Superior temporal gyrus (tissue), 1 donor: ENCODE measurements around the gene FA2H.
"Not testable (repeated sequence)": the region's sequence is repeated elsewhere in the genome, so short reads cannot be mapped to it uniquely, and the experiment has no call there.

Source experiments
- DNase-seq: peaks from one replicate; pipeline ENCODE4 v3.0.0-alpha.2; 2016; ENCODE audit errors: extremely low spot score

The FA2H gene, protein sequence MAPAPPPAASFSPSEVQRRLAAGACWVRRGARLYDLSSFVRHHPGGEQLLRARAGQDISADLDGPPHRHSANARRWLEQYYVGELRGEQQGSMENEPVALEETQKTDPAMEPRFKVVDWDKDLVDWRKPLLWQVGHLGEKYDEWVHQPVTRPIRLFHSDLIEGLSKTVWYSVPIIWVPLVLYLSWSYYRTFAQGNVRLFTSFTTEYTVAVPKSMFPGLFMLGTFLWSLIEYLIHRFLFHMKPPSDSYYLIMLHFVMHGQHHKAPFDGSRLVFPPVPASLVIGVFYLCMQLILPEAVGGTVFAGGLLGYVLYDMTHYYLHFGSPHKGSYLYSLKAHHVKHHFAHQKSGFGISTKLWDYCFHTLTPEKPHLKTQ

DNA sequence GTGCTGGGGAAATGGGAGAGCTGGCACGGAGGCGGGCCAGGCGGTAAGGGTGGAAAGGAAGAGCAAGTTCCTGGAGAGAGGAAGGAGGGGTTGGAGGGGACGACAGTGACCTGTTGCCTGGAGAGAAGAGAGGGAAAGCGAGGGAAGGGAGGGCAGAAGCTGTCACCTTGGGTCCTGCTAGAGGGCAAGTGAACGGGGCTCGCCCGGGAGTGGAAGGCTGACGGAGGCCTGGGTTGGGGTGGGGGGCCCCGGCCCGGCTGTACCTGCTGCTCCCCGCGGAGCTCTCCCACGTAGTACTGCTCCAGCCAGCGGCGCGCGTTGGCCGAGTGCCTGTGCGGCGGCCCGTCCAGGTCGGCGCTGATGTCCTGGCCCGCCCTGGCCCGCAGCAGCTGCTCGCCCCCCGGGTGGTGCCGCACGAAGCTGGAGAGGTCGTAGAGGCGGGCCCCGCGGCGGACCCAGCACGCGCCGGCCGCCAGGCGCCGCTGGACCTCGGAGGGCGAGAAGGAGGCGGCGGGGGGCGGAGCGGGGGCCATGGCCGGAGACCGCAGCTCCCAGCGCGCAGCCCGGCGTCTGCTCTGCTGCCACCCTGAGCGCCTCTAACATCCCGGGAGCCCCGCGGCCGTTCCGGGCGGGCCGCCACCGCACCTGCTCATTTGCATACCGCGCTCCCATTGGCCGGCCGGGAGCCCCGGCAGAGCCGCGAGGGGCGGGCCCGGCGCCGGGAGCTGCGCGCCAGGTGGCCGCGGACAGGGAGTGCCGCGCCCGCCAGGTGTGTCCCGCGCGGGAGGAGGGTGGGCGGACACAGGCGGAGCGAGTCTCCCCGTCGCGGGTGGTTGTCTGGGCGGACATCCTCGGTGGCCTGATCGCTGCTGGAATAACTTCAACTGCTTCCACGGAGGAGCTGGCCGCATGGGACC lies at the start of gene FA2H:
FA2H (minus strand) TSS at position 598 of the 917 bp plus-strand sequence; CDS start at position 533, 65 bp downstream.
- DNase-seq: peak; percentile 88

GRCh38 chr16:74817851-74818250 lies 43.2 kb upstream of the FA2H start:
- no peak for DNase-seq

GRCh38 chr16:74813109-74813641 lies 38.6 kb upstream of the FA2H start:
- DNase-seq: peak; percentile 75

- no peak for DNase-seq
Measured at GRCh38 chr16:74811911-74812310, 37.3 kb upstream of the FA2H start.

GRCh38 chr16:74811216-74811615 lies 36.6 kb upstream of the FA2H start:
- DNase-seq: not testable (repeated sequence)

GRCh38 chr16:74807052-74807646 lies 32.5 kb upstream of the FA2H start:
- DNase-seq: no peak

- no peak for DNase-seq
Measured at GRCh38 chr16:74800216-74800871, 25.7 kb upstream of the FA2H start.

DNA sequence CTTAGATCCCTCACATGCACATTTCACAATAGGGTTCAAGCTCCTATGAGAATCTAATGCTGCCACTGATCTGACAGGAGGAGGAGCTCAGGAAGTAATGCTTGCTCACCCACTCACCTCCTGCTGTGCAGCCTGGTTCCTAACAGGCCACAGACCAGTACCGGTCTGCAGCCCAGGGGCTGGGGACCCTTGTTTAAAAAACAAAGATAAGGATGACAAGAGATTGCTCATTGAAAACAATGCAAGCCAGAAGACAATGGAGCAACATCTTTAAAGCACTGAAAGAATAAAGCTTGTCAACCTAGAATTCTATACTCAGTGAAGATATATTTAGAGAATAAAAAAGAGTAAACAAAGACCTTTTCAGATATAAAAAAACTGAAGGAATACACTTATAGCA lies 22.8 kb upstream of the FA2H start:
- DNase-seq: no peak

- no peak for DNase-seq
Measured at GRCh38 chr16:74795104-74795503, 20.5 kb upstream of the FA2H start.

DNA sequence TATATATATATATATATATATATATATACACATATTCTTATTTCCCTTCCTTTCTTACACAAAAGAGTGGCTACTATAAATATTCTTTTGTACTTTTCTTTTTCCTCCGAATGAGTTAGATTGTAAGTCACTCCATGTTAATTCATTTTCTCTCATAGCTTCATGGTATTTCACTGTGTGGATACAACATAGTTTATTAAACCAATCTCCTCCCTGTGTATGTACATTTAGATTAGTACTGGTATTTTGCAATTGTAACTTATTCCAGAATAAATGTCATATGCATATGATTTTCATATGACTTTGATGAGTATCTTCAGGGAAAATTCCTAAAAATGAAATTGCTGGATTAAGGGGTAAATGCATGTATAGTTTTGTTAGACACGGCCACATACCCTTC lies 20.0 kb upstream of the FA2H start:
- no peak for DNase-seq

DNA sequence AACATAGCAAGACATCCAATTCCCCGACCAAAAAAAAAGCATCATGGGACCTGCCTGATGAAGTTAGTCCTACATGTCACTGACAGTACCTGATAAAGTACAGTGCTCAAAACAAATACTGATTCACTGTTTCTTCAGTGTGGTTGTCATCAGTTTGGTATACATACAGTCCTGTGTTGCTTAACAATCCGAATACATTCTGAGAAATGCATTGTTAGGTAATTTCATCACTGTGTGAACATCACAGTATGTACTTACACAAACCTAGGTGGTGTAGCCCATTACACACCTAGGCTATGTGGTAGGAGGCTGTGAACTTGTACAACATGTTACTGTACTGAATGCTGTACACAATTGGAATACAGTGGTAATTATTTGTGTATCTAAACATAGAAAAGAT lies 19.0 kb upstream of the FA2H start:
- no peak for DNase-seq

DNA sequence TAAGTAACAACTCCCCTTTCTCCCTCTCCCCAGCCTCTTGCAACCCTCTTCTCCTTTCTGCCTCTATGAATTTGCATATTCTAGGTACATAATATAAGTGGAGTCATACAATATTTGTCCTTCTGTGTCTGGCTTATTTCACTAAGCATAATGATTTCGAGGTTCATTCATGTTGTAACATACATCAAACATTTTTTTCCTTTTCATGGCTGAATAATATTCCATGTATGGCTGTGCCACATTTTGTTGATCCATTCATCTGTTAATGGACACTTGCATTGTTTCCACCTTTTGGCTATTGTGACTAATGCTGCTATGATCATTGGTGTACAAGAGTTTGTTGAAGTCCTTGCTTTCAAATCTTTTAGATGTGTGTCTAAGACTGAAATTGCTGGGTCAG lies 17.6 kb upstream of the FA2H start:
- DNase-seq: no peak

DNA sequence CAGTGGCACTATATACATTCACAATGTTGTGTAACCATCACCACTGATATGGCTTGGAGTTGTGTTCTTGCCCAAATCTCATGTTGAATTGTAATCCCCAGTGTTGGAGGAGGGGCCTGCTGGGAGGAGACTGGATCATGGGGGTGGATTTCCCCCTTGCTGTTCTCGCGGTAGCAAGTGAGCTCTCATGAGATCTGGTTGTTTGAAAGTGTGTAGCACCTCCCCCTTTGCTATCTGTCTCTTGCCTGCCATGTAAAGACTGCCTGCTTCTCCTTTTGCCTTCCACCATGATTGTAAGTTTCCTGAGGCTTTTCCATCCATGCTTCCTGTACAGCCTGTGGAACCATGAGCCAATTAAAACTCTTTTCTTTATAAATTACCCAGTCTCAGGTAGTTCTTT lies 17.1 kb upstream of the FA2H start:
- not testable (repeated sequence) for DNase-seq

DNA sequence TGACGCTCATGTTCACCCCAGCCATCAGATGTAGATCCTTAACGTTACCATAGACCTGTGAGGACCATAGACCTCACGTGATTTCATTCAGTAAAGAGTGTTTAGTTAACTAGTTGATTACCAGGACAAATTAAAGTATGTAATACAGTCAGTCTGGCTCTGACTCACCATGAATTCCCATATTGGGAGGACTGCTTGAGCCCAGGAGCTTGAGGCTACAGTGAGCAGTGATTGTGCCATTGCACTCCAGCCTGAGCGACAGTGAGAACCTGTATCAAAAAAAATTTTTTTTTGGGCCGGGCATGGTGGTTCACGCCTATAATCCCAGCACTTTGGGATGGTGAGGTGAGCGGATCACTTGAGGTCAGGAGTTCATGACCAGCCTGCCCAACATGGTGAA lies 13.5 kb upstream of the FA2H start:
- no peak for DNase-seq

GRCh38 chr16:74785031-74785430 lies 10.4 kb upstream of the FA2H start:
- DNase-seq: no peak

DNA sequence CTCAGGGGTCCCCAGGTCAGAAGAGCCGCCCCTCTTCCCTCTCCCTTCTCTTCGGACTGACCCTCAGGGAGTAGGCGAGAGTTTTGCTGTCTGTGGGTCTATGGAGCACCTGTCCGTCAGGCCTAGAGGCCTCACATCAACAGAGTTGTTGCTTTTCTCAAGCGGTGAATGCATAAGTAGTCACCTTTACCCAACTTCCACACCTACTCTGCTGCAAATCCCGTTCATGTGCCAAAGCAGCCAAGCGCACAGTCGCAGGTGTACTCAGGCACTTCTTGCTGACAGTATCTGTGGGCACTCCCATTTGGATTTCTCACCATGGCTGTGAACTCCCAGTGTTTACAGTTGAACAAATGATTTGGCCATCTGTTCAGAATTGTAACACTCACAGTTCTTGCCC lies 4.0 kb upstream of the FA2H start:
- DNase-seq: no peak

- DNase-seq: no peak
Measured at GRCh38 chr16:74776926-74777325, 2.3 kb upstream of the FA2H start.

DNA sequence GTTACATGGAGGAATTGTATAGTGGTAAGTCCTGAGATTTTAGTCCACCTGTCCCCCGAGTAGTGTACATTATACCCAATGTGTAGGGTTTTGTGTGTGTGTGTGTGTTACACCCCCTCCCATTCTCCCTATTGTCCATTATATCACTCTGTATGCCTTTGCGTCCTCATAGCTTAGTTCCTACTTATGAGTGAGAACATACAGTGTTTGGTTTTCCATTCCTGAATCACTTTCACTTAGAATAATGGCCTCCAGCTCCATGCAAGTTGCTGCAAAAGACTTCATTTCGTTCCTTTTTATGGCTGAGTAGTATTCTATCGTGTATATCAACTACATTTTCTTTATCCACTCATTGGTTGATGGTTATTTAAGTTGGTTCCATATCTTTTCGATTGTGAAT lies 635 bp upstream of the FA2H start:
- peak; percentile 51 for DNase-seq

DNA sequence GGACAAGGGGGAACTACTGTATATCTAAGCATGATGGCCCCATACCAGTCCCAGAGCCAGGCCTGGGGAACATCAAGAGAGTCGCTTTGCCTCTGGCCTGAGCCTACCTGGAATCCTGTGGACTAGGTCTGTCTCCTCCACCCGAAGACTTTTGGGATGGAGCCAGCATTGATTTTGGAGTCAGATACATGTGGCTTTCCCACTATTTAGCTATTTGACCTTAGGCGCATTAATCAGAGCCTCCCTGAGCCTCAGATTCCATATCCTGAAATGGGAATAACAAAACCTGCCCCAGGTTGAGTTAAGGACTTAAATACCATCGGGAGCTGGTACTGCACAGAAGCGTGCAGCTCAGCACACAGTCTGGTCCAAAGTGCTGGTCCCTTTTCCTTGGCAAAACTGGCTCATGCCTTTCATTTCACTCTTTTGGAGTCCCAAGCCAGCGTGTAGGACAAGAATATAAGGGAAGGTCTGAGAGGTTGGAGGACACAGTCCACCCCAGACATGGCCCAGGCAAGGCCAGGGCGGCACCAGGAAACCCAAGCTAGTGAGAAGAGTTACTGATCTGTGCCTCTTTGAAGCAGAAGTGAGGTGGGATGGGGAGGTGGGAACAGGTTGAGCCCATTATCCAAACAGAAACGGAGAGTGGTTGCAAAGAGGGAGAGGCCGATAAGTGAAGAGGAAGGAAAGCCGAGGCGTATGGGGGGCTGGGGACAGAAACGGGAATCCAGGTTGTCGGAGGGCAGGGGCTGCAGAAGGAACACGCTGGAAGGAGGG lies 986 bp downstream of the FA2H start:
- DNase-seq: peak; percentile 46

- no peak for DNase-seq
Measured at GRCh38 chr16:74771656-74772315, 2.8 kb downstream of the FA2H start.
